Adipose tissue (tissue), 3 donors: ENCODE results near the gene VPS13D. TPM values are rescaled to one million over a fixed set of nuclear protein-coding genes. Genes with fewer than 3 reads are reported as not detected.

Source experiments
- H3K27ac ChIP-seq: one replicate; pipeline ENCODE4 v1.5.1; 2013; ENCODE audit warnings: low read depth, low read length
- WGBS, 3 donors: extraction: QIAGEN DNeasy Blood & Tissue Kit; methylation state at CpG; one replicate each; pipeline ENCODE4 v1.1.7; 2013; 5-methylcytosine and 5-hydroxymethylcytosine counted together
- polyA plus RNA-seq, 3 donors: library from polyadenylated mRNA; stranded (reverse); fragments of 200-250 nt; gene quantifications; one replicate each; pipeline ENCODE4 v1.2.3, GENCODE V29; 2013
- donor health status: healthy with polysubstance abuse.
- donor health status: Bipolar disorder and iron deficiency.
- donor health status: healthy.

The VPS13D gene
- polyA plus RNA-seq, 3 donors = 10.6 to 40.7 (median 23.4) TPM

GRCh38 chr1:12541274-12542137, 311.7 kb downstream of the VPS13D start:
- H3K27ac ChIP-seq = peak overlapping the region; percentile 7
- 60 to 86% (median 63%) methylated on average over 17 of the region's 17 CpGs for WGBS, 3 donors

GRCh38 chr1:12542138-12542465, 312.3 kb downstream of the VPS13D start:
- WGBS, 3 donors = 88 to 95% (median 92%) methylated on average over 9 of the region's 9 CpGs
- no peak overlapping the region for H3K27ac ChIP-seq

GRCh38 chr1:12542616-12543592, 313.1 kb downstream of the VPS13D start:
- H3K27ac ChIP-seq = no peak overlapping the region
- WGBS, 3 donors = 85 to 93% (median 91%) methylated on average over 9 of the region's 9 CpGs

GRCh38 chr1:12543740-12544154, 313.9 kb downstream of the VPS13D start:
- no peak overlapping the region for H3K27ac ChIP-seq

GRCh38 chr1:12544357-12544756, 314.5 kb downstream of the VPS13D start:
- no peak overlapping the region for H3K27ac ChIP-seq
- WGBS, 3 donors = 77 to 86% (median 82%) methylated on average over 4 of the region's 4 CpGs

More at GRCh38 chr1:12543740-12544154, 313.9 kb downstream of the VPS13D start:
- 46 to 72% (median 69%) methylated on average over 9 of the region's 9 CpGs for WGBS, 3 donors

GRCh38 chr1:12544992-12545391, 315.2 kb downstream of the VPS13D start:
- WGBS, 3 donors = 43 to 65% (median 50%) methylated on average over 8 of the region's 8 CpGs
- no peak overlapping the region for H3K27ac ChIP-seq

GRCh38 chr1:12546771-12547585, 317.1 kb downstream of the VPS13D start:
- 47 to 77% (median 57%) methylated on average over 17 of the region's 17 CpGs for WGBS, 3 donors
- no peak overlapping the region for H3K27ac ChIP-seq

GRCh38 chr1:12547586-12548225, 317.9 kb downstream of the VPS13D start:
- H3K27ac ChIP-seq = no peak overlapping the region

GRCh38 chr1:12548279-12548972, 318.6 kb downstream of the VPS13D start:
- WGBS, 3 donors = 84 to 94% (median 90%) methylated on average over 8 to 14 of the region's 14 CpGs
- no peak overlapping the region for H3K27ac ChIP-seq

More at GRCh38 chr1:12547586-12548225, 317.9 kb downstream of the VPS13D start:
- 80 to 92% (median 91%) methylated on average over 20 of the region's 20 CpGs for WGBS, 3 donors

- H3K27ac ChIP-seq = peak overlapping the region; percentile 5
- WGBS, 3 donors = 37 to 73% (median 47%) methylated on average over 27 of the region's 27 CpGs
These were observed 319.2 kb downstream of the VPS13D start for GRCh38 chr1:12548973-12549459.

GRCh38 chr1:12549460-12550349, 319.9 kb downstream of the VPS13D start:
- H3K27ac ChIP-seq = peak overlapping the region; percentile 5
- 48 to 53% (median 49%) methylated on average over 31 of the region's 31 CpGs for WGBS, 3 donors

GRCh38 chr1:12551584-12551983, 321.8 kb downstream of the VPS13D start:
- no peak overlapping the region for H3K27ac ChIP-seq

GRCh38 chr1:12552111-12552888, 322.5 kb downstream of the VPS13D start:
- peak overlapping the region; percentile 63 for H3K27ac ChIP-seq
- WGBS, 3 donors = 90 to 95% (median 91%) methylated on average over 25 to 27 of the region's 27 CpGs

- WGBS, 3 donors = 78 to 86% (median 86%) methylated on average over 16 of the region's 16 CpGs
- peak overlapping the region; percentile 63 for H3K27ac ChIP-seq
These were observed 323.4 kb downstream of the VPS13D start for GRCh38 chr1:12552951-12553921.
